GM21381 (cell line): ENCODE data around the gene ASB15.
"Not testable (repeated sequence)": the region's sequence is repeated elsewhere in the genome, so short reads cannot be mapped to it uniquely, and the experiment has no call there.

ENCODE experiments used
- ATAC-seq: cut with Tn5 transposase; IDR thresholded peaks from one replicate; pipeline ENCODE4 v1.9.1; 2021; ENCODE audit warnings: mild to moderate bottlenecking, moderate library complexity; ENCODE audit not compliant: unreplicated experiment

ASB15 gene

GRCh38 chr7:123634011-123634573 lies 32.5 kb downstream of the ASB15 start:
- not testable (repeated sequence) for ATAC-seq

GRCh38 chr7:123635551-123636359 lies 34.1 kb downstream of the ASB15 start:
- no peak for ATAC-seq

GRCh38 chr7:123637203-123637602 lies 35.6 kb downstream of the ASB15 start:
- no peak for ATAC-seq

- ATAC-seq: no peak
Observed at GRCh38 chr7:123637878-123638277, 36.3 kb downstream of the ASB15 start.

- no peak for ATAC-seq
Observed at GRCh38 chr7:123639631-123640030, 38.0 kb downstream of the ASB15 start.

GRCh38 chr7:123640583-123640982 lies 39.0 kb downstream of the ASB15 start:
- ATAC-seq: no peak

- no peak for ATAC-seq
Observed at GRCh38 chr7:123641901-123642300, 40.3 kb downstream of the ASB15 start.

GRCh38 chr7:123643495-123644441 lies 42.1 kb downstream of the ASB15 start:
- ATAC-seq: no peak

- ATAC-seq: no peak
Observed at GRCh38 chr7:123645516-123645915, 43.9 kb downstream of the ASB15 start.

- ATAC-seq: no peak
Observed at GRCh38 chr7:123647106-123647730, 45.6 kb downstream of the ASB15 start.

- no peak for ATAC-seq
Observed at GRCh38 chr7:123649964-123650363, 48.3 kb downstream of the ASB15 start.

GRCh38 chr7:123650595-123650994 lies 49.0 kb downstream of the ASB15 start:
- no peak for ATAC-seq

- no peak for ATAC-seq
Observed at GRCh38 chr7:123652406-123652805, 50.8 kb downstream of the ASB15 start.

GRCh38 chr7:123653162-123653561 lies 51.5 kb downstream of the ASB15 start:
- no peak for ATAC-seq

- ATAC-seq: no peak
Observed at GRCh38 chr7:123655614-123656013, 54.0 kb downstream of the ASB15 start, which contains the start of gene LMOD2. Gene LMOD2 (plus strand): TSS chr7:123655866. CDS start chr7:123655964, 98 bp downstream.

GRCh38 chr7:123656544-123657303 lies 55.1 kb downstream of the ASB15 start:
- ATAC-seq: no peak

GRCh38 chr7:123657304-123657685 lies 55.7 kb downstream of the ASB15 start:
- ATAC-seq: no peak

- ATAC-seq: no peak
Observed at GRCh38 chr7:123658023-123658422, 56.4 kb downstream of the ASB15 start.

GRCh38 chr7:123660514-123661354 lies 59.1 kb downstream of the ASB15 start:
- ATAC-seq: no peak
